Esophagus squamous epithelium (tissue), 5 donors: ENCODE data around the gene STX1A. TPM values are rescaled to one million over a fixed set of nuclear protein-coding genes. Genes with fewer than 3 reads are reported as not detected.
A peak's percentile ranks its signal among the peaks of the same experiment; 100 is the strongest.

Experiments used
- DNase-seq: peaks from one replicate; lab custom pipeline; 2025; lab: John Stamatoyannopoulos, UW
- H3K27ac ChIP-seq, 4 donors: fragments of 200-600 bp; sonication (generic); one replicate each; pipeline ENCODE4 v1.5.1; 2016 to 2019; ENCODE audit warnings: mild to moderate bottlenecking in 1 of 4
- H3K27me3 ChIP-seq, 4 donors: fragments of 200-600 bp; sonication (generic); 1 replicate in 3 of 4; 2 replicates in 1 of 4; pipeline versions ENCODE4 v1.5.1 to v1.6.0; 2017 to 2021; ENCODE audit warnings: antibody characterized with exemption in 1 of 4
- H3K36me3 ChIP-seq, 3 donors: fragments of 200-600 bp; sonication (generic); one replicate each; pipeline ENCODE4 v1.5.1; 2016 to 2019
- H3K4me1 ChIP-seq, 3 donors: fragments of 200-600 bp; sonication (generic); one replicate each; pipeline ENCODE4 v1.5.1; 2017 to 2019
- H3K4me3 ChIP-seq, 4 donors: fragments of 200-600 bp; sonication (generic); 1 replicate in 3 of 4; 2 replicates in 1 of 4; pipeline ENCODE4 v1.5.1; 2016 to 2019; ENCODE audit warnings: mild to moderate bottlenecking in 2 of 4, moderate library complexity in 1 of 4
- H3K9me3 ChIP-seq, 3 donors: fragments of 200-600 bp; sonication (generic); one replicate each; pipeline ENCODE4 v1.5.1; 2016 to 2019
- POLR2A ChIP-seq, 4 donors: fragments of 450-650 bp; IDR thresholded peaks; one replicate each; pipeline ENCODE4 v1.6.1; 2017; ENCODE audit warnings: antibody characterized with exemption in 4 of 4, mild to moderate bottlenecking in 4 of 4, moderate library complexity in 3 of 4
- WGBS, 2 donors: methylation state at CpG; one replicate each; pipeline ENCODE4 v1.1.5; 2018; 5-methylcytosine and 5-hydroxymethylcytosine counted together
- intact Hi-C: fragments of 100-400 bp; cut with DNase I; formaldehyde crosslinking; loops from one replicate; pipeline ENCODE4 v1.15.0; 2022
- total RNA-seq, 4 donors: library from RNA; depleted of rRNA; stranded (reverse); fragments of >200 nt; gene quantifications; one replicate each; pipeline ENCODE4 v1.1.0, GENCODE V29; 2016
- TF ChIP-seq, protein P1 (sequence below), 6 experiments: fragments of 450-650 bp in 4 of 6; fragments of 200-600 bp in 2 of 6; sonication (generic) in 2 of 6; IDR thresholded peaks; one replicate each; pipeline ENCODE4 v1.5.1; 2016 to 2019; ENCODE audit warnings: antibody characterized with exemption in 6 of 6, mild to moderate bottlenecking in 4 of 6, moderate library complexity in 4 of 6
- donor health status: DM: yes; HTN: yes; CAD: no.

STX1A gene
- total RNA-seq: 1 to 10 TPM in 3 of 4 donors, under 1 TPM in 1; 0.94 to 4.0 (median 1.8) TPM

DNA sequence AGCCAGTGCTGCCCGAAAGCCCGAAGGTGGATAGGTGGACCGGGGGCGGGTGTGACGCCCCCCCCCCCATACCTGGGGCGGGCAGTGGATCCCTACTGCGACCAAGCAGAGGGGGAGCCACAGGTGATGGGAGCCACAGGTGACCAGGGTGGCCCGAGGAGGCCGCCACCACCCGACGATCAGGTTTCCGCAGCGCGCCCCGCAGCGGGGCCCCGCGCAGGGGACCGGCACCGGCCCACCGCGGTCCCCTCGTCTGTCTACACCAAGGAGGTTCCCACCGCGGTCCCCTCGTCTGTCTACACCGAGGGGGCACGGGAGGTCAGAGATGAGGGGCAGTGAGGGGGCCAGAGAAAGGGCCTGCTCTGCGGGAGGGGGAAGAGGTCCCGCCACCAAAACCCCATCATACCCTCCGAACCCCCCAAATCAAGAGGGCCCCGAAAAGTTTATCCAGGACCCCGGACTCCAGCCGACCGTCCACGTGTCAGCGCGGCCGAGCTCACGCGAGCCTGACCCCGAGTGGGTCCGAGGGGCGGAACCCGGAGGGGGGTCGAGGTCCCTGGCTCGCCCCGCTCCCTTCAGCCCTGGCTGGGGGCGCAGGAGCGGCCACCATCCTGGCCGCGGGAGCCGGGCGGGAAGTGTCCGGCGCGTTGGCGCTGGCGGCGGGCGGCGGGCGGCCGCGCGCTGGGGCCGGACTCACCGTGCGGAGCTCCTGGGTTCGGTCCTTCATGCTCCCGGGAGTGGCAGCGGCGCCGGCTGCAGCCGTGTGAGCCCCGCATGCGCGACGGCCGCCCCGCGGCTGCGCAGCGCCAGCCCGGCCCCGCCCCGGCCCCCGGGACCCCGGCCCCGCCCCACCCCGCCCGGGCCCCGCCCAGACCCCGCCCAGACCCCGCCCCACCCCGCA is at the start of gene STX1A:
STX1A (minus strand) TSS at position 765 of the 901 bp plus-strand sequence; CDS start at position 727, 38 bp downstream.
- WGBS, 2 donors: 0 to 4% methylated on average over 5 to 12 of the region's 96 CpGs
- Histone ChIP-seq H3K4me1 (peaks cover 26 to 62% (median 45%) of the 10 kb centered on the region in 3 donors), H3K4me3 (peak within 1 kb of the TSS; percentile 62 to 92 (median 72)), H3K36me3 (no peaks in the 10 kb centered on the region), H3K27ac (peak within 1 kb of the TSS; percentile 44 to 67 (median 60)), H3K9me3 (no peaks in the 10 kb centered on the region), H3K27me3 (peaks cover 0 to 10% (median 0%) of the 10 kb centered on the region in 4 donors)
- DNase-seq: no peak
- TF ChIP-seq, protein P1, sequence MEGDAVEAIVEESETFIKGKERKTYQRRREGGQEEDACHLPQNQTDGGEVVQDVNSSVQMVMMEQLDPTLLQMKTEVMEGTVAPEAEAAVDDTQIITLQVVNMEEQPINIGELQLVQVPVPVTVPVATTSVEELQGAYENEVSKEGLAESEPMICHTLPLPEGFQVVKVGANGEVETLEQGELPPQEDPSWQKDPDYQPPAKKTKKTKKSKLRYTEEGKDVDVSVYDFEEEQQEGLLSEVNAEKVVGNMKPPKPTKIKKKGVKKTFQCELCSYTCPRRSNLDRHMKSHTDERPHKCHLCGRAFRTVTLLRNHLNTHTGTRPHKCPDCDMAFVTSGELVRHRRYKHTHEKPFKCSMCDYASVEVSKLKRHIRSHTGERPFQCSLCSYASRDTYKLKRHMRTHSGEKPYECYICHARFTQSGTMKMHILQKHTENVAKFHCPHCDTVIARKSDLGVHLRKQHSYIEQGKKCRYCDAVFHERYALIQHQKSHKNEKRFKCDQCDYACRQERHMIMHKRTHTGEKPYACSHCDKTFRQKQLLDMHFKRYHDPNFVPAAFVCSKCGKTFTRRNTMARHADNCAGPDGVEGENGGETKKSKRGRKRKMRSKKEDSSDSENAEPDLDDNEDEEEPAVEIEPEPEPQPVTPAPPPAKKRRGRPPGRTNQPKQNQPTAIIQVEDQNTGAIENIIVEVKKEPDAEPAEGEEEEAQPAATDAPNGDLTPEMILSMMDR (IDR thresholded peaks at IDR 0.05): no peak
- peak in 1 of 4 donors; percentile 64 for TF ChIP-seq POLR2A (IDR thresholded peaks at IDR 0.05)
- intact Hi-C loops: no loop called here

DNA sequence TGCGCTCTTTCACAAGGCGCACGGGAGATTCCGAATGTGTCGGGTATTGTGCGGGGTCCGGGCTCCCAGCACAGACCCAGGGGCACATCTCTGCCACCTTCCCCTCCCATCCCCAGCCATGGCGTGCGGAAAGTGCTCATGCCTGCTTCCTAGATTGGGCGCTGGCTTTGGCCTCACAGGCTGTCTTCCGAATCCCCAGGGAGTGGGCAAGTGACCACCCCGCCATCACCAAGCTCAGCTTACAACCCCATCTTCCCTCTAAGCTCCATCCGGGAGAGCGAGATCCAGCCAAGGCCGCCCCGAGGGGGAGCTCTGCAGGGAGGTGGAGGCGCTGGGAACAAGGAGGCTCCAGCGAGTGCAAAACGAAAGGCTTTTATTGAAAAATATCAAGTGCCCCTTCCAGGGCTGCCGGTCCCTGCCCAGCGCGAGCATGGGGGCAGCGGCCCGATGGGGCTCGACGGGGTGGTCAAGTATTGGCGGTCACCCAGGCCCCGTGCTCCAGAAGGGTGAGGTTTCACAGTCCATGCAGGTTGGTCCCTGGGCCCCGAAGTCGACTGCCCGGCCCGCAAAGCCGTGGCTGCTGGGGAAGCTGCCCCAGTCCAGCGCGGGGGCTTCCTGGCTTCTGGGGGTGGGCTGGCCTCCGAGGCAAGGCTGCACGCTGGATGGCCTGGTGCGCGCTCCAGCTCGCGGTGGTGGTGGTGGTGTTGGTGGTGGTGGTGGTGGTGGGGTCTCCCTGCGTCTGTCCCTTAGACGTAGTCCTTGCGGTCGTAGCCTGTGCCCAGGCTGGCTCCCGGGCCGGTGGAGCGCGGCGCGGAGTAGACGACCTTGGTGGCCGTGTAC is 49.4 kb upstream of the STX1A start:
- Histone ChIP-seq H3K4me3 (peak overlapping the region in 1 of 4 donors; percentile 56), H3K27me3 (peaks cover 0 to 67% (median 6%) of the 10 kb centered on the region in 4 donors), H3K9me3 (no peaks in the 10 kb centered on the region), H3K27ac (no peak overlapping the region), H3K4me1 (peaks cover 0 to 14% (median 6%) of the 10 kb centered on the region in 3 donors), H3K36me3 (no peaks in the 10 kb centered on the region)
- intact Hi-C loops: no loop called here
- TF ChIP-seq, protein P1 (IDR thresholded peaks at IDR 0.05): no peak
- TF ChIP-seq POLR2A (IDR thresholded peaks at IDR 0.05): no peak
- DNase-seq: no peak
- WGBS, 2 donors: 51 to 61% methylated on average over 11 to 15 of the region's 53 CpGs

DNA sequence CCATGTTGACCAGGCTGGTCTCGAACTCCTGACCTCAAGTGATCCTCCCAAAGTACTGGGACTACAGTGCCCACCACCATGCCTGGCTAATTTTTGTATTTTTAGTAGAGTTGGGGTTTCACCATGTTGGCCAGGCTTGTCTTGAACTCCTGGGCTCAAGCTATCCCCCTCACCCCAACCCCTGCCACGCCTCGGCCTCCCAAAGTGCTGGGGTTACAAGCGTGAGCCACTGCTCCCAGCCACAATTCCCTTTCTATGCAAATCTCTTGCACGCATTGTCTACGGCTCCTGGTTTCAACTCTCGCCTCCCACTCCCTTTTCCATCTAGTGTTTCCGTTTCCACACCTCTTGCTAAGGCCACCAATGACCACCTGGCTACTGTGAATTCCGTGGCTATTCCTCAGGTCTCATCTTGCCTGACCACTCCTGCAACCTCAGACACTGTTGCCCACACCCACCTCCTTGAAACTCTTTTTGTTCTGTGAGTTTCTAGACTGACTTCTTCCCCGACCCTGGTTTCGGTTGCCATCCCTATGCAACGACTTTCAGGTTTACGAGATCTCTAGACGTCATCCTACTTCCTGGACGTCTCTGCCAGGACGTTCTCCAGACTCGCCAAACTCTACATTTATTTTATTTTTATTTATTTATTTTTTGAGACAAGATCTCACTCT is 47.2 kb upstream of the STX1A start:
- DNase-seq: no peak
- Histone ChIP-seq H3K9me3 (no peaks in the 10 kb centered on the region), H3K4me1 (peaks cover 0 to 14% (median 6%) of the 10 kb centered on the region in 3 donors), H3K36me3 (no peaks in the 10 kb centered on the region), H3K27me3 (peaks cover 0 to 47% (median 6%) of the 10 kb centered on the region in 4 donors), H3K4me3 (no peak overlapping the region), H3K27ac (no peak overlapping the region)
- intact Hi-C loops: no loop called here
- 80 to 81% methylated on average over 17 of the region's 17 CpGs for WGBS, 2 donors
- no peak for TF ChIP-seq POLR2A (IDR thresholded peaks at IDR 0.05)
- TF ChIP-seq, protein P1 (IDR thresholded peaks at IDR 0.05): no peak

DNA sequence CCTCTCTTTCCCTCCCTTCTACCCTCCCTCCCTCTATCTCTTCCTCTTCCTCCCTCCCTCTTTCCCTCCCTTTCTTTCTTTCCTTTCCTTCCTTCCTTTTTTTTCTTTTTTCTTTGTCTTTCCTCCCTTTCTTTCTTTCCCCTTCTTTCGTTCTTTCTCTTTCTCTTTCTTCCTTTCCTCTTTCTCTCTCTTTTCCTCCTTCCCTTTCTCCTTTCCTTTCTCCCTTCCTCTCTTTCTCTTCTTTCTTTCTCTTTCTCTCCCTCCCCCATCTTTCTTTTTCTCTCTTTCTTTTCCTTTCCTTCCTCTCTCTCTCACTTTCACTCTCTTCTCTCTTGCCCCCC is 43.2 kb upstream of the STX1A start:
- Histone ChIP-seq H3K27me3 (peaks cover 0 to 6% (median 0%) of the 10 kb centered on the region in 4 donors), H3K9me3 (no peaks in the 10 kb centered on the region), H3K36me3 (no peaks in the 10 kb centered on the region), H3K27ac (no peak overlapping the region), H3K4me1 (no peaks in the 10 kb centered on the region), H3K4me3 (no peak overlapping the region)
- WGBS, 2 donors: 55 to 67% methylated on average over 1 of the region's 1 CpG
- intact Hi-C loops: no loop called here
- no peak for DNase-seq
- TF ChIP-seq, protein P1 (IDR thresholded peaks at IDR 0.05): no peak
- no peak for TF ChIP-seq POLR2A (IDR thresholded peaks at IDR 0.05)
